GM19455 (cell line): ENCODE data around the gene JAG1.
"Not testable (repeated sequence)": the region's sequence is repeated elsewhere in the genome, so short reads cannot be mapped to it uniquely, and the experiment has no call there.

Experiments
- ATAC-seq: cut with Tn5 transposase; IDR thresholded peaks from one replicate; pipeline ENCODE4 v1.9.1; 2021; ENCODE audit not compliant: unreplicated experiment

The JAG1 gene

DNA sequence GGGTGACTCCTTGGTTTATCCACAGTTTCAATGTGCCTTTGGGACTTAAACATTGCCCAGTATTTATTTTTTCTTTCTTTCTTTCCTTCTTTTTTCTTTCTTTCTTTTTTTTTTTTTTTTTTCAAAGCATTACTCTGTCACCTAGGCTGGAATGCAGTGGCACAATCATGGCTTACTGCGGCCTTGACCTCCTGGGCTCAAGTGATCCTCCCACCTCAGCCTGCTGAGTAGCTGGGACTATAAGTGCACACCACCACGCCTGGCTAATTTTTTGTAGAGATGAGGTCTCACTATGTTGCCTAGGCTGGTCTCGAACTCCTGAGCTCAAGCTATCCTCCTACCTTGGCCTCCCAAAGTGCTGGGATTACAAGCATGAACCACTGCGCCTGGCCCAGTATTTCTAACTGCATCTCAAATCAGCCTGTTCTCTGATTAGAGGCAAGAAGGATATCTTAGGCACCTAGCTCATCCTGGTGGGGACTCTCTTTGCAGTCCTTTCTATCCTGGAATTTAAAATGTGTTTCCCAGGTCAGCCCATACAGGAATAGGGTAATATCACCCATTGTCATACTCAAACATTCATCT, 56.2 kb downstream of the JAG1 start:
- ATAC-seq: not testable (repeated sequence)

DNA sequence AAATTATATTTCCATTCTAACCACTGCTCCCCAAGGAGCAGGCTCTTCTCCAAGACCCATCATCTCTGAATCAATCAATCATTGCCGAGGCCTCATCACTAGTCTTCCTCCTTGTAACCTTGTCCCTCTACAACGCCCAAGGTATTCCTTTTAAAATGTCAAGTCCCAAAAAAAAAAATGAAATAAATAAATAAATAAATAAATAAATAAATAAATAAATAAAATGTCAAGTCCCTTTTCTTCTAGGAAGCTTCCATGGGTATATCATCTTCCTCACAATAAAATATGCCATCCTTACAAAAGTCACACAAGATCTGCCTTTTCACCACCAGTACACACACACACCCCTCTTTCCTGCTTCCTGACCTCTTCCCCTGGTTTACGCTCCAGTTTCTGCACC, 57.6 kb downstream of the JAG1 start:
- ATAC-seq: no peak

DNA sequence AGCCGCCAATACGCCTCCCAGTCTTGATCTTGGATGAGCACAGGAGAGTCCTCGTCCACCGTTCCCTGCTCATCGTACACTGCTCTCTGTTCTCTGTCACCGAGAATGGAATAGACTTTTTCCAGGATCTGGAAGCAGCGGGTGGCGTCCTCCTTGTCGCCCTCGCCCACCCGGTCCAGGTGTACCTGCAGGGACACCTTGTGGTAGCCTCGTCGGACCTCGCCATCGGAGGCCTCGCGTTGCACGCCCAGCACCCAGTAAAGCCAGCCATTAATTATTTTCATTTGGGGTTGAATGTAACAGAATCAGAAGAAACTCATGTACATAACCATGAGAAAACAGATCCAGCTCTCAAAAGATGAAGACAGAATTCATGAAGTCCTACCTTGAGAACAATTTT, 59.9 kb downstream of the JAG1 start:
- no peak for ATAC-seq

DNA sequence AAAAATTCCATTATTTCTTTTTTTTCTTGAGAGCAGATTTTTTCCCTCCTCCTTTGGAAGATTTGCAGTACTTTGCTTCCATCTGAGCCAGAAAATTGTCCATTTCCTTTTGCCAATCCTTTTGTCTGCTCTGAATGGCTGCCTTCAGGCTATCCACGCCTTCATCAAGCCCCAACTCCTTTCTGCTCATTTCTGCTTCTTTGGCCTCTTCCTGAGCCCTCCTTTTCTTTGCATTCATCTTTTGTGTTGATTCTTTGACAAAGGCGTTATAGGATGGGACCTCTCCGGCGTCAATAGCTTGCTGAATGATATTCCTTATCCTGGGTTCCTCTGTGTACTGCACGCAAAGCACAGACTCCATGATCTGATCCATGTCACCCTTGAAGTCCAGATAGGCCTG, 60.4 kb downstream of the JAG1 start:
- ATAC-seq: not testable (repeated sequence)

DNA sequence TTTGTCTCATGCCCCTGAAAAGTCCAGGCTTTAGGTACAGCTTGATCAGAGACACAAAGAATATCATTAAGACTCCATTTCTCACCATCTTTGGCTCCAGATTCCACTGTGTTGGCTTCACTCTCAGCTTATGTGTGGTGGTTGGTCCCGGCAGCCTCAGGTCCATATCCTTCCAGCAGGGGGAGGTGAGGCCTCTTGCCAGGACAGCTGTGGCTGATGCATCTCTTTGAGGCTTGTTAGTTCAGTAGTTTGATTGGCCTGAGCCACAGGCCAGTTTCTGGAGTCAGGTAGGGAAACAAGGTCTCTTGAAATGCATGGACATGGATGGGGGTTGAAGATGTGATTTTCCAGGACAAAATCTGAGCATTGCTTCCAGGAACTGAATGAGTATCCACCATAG, 62.4 kb downstream of the JAG1 start:
- no peak for ATAC-seq

DNA sequence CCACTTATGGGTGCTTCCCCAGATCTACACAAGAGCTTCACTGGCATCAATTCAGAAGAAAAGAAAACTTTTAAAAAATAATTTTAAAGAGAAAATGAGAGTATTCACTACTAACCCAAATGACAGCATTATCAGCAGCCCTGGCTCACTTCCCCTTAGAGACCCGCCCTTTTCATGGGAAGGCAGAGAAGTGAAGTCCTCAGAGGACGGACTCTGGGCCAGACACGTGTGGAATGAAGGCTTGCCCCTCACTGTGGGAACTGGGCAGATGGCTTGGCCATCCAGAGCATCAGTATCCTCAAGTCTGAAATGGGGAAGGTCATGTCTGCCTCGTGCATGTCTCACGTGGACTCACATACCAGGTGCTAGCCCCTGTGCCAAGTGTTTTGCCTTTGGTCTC, 63.5 kb downstream of the JAG1 start:
- no peak for ATAC-seq

DNA sequence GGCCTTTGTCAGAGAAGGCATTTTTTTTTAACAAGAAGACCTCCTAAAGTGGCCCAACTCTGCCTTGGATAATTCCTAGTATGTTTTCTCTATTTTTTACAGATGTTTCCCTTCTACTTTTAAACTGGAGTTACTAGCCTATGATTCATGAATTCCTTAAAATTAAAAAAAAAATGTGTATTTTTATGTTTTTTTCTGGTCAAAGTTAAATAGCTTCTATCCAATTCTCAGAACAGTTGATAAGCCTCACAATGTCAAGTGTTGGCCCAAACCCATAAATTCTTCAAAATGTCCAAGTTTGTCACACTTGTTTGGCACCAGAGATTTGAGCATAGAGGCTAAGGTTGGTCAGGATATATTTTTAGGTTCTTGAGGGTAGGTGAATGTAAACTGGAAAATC, 64.0 kb downstream of the JAG1 start:
- ATAC-seq: no peak

DNA sequence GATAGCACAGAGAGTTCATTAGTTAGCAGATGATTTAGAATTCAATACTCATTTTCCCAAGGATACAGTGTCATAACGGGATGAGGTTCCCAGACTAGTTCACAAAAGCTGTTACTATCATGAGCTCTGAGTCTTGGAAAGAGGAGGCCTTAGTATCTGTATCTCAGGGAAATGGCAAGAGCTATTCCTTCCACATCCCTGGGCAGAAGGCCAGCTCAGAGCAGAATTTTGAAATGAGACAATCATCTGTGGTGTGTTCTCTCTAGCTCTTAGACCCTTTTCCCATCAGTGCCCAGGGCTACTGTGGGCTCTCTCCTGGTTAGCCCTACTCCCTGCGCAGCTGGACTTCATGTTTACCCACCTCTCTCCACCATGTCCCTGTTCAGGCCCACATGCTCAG, 64.5 kb downstream of the JAG1 start:
- ATAC-seq: no peak

DNA sequence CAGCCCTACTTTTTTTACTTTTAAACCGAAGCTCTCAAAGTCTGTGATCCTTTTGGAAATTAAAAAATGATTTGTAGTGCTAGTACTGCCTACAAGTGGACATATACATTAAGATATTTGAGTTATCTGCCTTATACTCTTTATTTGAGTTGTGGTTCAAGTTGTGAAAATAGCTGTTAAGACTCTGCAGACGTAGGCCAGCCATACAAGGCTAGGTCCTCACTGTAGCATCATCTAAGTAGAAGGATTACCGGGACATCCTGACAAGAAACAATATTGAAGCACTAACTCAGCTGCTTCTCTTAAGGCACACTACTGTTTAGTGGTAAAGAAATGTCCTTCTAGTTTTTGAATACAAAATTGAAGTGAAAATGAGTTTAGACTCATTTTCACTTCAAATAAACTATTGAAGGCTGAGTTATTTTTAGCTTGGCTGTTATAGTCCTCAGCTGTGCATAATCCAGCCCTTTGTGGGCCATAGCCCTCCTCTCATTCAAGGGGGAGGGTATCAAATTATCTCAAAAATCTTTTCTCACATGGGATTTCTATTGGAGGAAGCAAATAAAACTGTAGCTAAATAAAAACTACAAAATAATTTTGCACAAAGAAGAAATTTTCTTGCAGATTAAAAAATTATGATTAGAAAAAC, 68.1 kb downstream of the JAG1 start:
- ATAC-seq: no peak

DNA sequence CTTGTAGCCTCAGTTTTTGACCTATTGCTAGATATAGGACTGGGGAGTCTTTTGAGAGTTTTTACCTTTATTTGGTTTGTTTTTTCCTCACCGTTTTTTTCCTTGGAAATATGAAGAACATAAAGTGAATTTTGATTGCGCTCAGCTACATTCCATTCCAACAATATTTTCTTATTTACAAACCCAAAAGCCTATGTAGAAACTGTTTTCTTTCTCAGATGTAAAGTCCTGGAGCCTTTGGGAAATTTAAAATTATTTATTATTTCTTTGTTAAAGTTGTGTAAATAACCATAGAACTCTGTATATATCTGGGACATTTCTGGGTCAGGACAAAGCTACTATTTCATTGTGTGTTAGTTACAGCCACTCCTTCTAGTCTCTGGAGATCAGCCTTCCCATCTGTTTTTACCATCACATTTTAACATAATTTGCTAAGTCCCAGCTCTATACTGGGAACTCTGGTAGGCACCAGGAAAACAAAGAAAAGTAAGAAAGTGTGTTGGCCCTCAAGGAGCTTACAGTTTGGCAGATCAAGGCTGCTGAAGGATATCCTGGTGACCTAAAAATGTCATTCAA, 68.8 kb downstream of the JAG1 start:
- ATAC-seq: no peak

DNA sequence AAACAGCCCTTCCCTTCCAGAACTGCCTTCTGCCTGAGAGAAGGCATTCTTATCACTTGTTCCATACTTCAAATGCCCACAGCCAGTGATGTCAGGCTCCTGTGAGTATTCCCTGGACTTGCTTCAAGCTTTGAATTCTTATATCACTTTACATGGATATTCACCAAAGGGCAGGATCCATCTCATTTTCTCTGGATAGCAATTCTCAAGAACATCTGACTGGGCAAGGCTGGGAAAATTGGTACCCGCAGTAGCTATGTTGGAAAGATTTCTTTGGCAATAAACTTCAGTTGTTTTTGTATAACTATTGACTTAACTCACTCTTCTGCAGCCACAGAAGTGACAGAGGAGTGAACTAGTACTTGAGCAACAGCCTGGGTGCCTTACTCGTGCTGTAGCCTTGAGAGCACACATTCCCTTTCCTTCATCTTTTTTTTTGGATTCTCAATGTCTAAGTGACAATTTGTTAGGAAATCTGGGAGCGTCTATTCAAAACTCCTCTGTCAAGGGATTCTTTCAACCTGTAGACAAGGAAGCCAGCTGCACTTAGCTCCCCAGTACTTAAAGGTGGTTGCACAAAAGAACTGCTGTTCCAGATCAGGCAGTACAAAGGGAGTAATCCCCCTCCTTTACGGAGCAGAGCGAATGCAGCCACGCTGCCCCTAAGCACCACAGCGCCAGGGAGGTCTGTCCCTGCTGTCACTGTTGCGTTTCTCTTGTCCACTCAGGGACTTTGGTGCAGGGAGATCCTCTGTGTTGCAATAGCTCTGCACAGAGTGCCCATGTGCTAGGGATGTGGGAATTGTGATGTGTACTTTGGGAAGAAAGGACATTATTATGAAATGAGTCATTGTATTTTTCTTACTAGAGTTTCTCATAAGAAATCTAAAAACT, 69.6 kb downstream of the JAG1 start:
- no peak for ATAC-seq

DNA sequence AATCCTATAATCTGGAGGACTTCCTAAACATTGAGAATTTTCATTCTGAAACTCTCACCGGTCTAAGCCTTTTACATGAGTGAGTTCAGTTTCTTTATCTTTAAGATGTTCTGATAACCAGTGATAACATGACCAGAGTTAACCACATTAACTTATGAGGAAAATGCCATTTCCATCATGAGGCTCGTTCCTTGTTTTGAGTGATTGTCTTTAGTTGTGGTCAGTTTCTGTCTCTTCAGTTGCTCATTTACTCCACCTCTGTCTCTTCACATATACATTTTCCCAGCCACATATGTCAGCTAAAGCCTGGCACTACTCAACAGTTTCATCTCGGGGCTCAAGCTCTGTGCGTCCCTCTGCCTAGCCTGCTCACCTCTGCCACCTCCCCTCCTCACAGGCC, 70.4 kb downstream of the JAG1 start:
- no peak for ATAC-seq

DNA sequence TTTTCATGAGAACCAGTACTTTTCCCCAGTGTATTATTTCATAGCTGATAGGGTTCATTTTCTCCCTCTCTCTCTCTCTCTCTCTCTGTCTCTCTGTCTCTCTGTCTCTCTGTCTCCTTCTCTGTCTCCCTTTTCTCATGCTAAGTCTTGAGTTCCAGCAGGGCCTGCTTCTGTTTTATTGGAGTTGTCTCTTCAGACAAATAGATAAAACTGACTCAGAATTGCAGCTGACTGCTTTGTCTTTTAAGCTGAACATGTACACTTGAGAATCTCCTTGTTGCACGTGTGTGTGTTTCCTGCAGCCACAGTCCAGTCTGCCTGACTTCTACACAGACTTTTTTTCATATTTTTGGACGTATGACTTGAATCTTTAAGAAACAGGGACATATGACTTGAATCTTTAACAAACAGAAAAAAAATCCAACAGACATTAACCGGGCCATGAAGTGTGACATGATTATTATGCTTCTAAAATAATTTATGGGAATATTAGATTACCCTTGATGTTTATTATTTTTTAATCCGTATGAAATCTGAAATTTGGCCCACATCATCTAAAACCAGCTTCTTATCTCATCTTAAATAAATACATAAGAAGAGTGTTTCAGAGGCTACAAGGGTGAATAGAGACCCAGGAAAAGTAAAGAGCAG, 71.5 kb downstream of the JAG1 start:
- no peak for ATAC-seq

DNA sequence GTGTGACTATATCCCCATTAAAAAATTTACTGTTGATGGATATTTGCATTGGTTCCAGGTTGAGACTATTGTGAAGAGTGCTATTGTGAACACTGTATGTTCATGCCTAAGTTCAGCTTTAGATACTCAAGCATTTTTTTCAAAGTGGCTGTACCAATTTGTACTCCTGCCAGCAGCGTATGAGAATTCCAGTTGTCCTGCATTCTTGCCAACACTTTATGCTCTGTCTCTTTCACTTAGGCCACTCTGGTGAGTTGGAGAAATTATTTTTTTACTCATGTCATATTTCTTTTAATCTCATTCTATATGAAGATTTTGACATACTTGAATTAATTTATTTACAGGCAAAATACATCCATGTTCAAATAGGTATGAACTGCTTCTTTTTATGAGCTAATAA, 76.2 kb downstream of the JAG1 start:
- no peak for ATAC-seq

DNA sequence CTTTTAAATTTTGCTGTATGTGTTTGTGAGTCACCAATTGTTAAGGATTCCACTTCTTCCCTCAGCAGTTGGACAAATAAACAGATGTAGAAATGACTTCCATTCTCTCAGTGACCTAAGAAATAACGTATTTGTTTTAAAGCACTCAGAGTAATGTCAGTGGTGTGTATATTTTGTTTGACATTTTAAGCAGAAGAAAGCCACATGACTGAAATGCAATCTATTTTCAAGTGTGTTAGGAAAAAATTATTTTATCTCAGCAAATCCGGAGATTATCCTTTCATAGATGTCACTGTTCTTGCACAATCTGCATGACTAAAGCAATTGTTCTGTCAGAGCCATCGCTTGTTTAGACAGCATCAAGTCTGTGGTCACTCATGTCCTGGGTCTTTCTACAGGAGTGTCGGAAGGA, 77.1 kb downstream of the JAG1 start:
- no peak for ATAC-seq

DNA sequence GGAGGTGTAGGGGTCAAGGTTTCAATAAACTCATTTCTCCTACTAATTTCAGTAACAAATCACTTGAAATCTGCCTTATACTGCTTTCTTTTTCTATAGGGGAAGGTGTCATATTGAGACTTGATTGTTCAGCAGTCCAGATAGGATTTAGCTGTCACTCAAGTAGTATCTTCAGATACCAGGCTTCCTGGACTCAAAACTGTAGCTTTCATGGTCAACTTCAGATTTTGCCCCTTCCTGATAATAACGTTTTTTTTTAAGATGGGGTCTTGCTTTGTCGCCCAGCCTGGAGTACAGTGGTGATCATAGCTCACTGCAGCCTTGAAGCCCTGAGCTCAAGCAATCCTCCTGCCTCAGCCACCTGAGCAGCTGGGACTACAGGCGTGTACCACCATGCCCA, 77.8 kb downstream of the JAG1 start:
- no peak for ATAC-seq

DNA sequence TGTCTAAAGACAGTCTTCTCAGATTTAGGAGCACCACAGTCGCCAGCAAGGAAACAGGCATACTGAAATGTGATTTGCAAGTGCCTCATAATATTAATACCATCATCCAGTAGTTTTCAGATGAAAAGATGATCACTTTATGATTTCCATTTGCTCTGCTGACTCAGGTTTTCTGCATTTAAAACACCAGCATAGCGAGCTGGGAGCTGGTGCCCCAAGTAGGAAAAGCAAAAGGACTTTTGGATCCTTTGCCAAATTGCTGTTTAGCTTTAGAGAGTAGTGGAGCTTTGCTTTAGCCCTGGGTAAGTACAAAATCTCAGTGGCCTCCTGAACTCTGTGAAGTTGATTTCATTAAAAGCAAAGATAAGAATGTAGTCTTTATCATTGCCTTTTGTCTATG, 78.5 kb downstream of the JAG1 start:
- ATAC-seq: no peak

DNA sequence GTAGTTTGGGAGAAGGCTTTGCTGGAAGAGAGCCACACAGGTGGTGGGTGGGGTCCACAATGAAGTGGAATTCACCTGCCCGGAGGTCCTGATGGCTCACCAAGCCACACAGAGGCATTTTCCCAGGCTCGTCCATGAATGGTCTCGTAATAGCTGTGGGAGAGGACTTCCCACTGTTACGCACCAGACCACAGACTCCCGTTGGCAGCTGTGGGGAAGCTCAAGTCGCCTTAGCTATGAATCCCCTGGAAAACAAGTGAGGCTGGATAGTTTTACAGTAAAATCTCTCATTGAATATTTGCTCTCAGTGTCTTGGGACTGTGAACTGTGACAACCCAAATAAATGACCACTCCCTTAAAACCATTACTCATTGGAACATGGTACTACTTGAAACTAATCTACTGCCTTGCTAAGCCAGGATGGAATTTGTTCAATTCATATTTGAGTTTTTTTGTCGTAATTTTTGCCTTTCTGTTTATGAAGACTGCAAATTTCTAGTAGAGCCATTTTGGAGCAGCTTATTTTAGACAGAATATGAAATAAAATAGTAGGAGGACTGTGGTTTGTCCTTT, 79.4 kb downstream of the JAG1 start:
- ATAC-seq: no peak

DNA sequence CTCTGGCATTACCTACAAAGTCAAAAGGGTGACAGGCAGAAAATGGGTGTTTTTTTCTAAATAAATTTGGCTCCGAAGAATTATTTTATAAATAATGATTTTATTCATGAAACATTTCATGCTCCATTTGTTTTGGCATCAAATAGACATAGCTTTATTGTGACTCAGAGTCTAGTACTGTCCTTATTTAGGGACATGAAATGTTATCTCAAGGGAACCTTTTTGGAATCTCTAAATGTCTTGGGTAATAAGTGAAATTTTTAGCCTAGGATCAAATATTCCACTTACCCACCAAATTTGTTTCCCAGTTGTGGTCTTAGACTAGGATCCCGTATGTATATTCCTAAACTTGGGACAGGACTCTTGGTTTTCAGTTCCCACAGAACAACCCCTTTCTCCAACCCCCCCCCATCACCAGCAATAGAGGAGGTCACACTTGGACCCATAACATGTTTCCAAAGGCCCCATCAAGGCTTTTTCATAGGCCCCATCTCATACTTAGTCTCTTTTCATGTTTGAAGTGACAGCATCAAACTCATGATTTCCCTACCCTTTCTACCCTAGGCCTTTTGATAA, 81.8 kb downstream of the JAG1 start:
- ATAC-seq: no peak

DNA sequence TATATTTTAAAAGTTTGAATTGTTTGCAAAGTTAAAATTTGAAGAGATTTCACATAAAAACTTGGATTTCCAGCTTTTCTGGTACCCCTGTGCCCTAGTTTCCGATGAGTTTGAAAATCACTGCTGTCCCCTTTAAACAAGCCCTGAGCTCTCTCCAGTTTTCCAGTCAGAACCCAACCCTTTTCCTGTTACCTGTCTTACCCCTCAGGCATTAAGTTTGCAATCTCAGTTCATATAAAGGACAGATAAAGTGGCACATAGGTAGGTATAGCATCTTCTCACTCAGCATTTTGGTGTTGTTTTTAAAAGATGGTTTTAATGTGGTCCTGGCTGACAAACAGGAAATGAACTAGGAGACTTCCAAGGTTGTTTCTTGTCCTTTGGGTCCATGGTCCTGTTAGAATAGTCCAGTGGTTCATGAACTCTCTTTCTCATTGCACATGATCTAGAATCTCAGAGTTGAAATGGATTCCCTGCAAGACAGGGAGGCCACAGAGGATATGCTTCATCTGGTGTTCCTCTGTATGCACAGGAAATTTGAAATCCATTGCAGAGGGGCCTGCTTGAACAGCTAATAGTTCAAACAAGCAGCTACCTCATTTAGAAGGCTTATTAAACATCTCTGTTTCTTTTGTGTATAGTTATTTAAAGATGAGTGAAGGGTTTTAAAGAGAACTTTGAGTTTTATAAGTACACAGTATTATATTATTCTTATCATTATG, 82.7 kb downstream of the JAG1 start:
- ATAC-seq: no peak
